GM13976 (cell line): ENCODE data around the gene GOLGA1.

Experiments used
- DNase-seq: peaks from one replicate; pipeline ENCODE4 v3.0.0; 2012; ENCODE audit warnings: low spot score
- in situ Hi-C: fragments of 300-500 bp; cut with MboI; formaldehyde crosslinking; loops from one replicate; pipeline ENCODE4 v1.12.0; 2022; ENCODE audit warnings: low sequenced_read_pairs, mixed read lengths, inconsistent platforms; ENCODE audit not compliant: unreplicated experiment
- TF ChIP-seq, protein P1 (sequence below): IDR thresholded peaks from 2 replicates; pipeline ENCODE4 v1.5.1; 2012; ENCODE audit warnings: borderline replicate concordance, mild to moderate bottlenecking; ENCODE audit not compliant: insufficient read depth; ENCODE audit errors: extremely low read depth, missing control alignments, control extremely low read depth

GOLGA1 gene, protein sequence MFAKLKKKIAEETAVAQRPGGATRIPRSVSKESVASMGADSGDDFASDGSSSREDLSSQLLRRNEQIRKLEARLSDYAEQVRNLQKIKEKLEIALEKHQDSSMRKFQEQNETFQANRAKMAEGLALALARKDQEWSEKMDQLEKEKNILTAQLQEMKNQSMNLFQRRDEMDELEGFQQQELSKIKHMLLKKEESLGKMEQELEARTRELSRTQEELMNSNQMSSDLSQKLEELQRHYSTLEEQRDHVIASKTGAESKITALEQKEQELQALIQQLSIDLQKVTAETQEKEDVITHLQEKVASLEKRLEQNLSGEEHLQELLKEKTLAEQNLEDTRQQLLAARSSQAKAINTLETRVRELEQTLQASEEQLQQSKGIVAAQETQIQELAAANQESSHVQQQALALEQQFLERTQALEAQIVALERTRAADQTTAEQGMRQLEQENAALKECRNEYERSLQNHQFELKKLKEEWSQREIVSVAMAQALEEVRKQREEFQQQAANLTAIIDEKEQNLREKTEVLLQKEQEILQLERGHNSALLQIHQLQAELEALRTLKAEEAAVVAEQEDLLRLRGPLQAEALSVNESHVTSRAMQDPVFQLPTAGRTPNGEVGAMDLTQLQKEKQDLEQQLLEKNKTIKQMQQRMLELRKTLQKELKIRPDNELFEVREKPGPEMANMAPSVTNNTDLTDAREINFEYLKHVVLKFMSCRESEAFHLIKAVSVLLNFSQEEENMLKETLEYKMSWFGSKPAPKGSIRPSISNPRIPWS

DNA sequence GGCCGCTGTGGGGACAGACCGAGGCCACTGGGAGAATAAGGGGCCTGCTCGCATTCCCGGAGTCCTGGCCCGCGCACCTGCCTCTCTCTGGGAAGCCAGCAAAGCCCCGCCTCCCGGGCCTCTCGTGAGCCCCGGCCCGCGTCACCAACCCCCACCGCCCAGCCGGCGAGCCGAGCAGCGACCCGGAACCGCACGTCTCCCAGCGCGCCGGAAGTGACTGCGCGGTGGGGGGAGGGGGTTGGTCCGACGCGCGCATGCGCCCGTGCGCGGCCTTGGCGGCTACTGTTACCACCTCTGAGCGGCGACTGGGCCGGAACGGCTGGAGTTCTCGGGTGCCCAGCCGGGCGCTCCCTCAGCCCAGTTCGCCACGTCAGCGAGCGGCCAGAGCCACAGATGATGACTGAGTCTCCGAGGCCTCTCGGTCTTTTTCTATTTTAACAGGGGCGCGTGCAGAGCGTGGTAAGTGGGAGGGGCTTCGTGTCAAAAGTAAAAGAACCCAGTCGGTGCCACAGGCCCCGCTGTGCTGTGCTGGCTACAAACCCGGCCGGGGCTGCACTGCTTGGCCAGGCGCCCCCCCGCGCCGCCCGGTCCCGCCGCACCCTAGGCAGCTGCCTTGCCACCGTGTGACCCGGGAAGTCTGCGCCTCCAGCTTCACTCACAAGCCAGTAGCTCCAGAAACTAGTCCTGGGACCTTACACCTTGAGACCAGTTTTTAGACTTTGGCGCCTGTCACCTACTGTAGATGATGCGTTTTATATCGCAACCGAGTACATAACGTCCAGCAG is at the start of gene GOLGA1:
GOLGA1 (minus strand) TSS at position 190 of the 785 bp plus-strand sequence. CDS start 2,372 bp downstream, outside the sequence.
- TF ChIP-seq, protein P1, sequence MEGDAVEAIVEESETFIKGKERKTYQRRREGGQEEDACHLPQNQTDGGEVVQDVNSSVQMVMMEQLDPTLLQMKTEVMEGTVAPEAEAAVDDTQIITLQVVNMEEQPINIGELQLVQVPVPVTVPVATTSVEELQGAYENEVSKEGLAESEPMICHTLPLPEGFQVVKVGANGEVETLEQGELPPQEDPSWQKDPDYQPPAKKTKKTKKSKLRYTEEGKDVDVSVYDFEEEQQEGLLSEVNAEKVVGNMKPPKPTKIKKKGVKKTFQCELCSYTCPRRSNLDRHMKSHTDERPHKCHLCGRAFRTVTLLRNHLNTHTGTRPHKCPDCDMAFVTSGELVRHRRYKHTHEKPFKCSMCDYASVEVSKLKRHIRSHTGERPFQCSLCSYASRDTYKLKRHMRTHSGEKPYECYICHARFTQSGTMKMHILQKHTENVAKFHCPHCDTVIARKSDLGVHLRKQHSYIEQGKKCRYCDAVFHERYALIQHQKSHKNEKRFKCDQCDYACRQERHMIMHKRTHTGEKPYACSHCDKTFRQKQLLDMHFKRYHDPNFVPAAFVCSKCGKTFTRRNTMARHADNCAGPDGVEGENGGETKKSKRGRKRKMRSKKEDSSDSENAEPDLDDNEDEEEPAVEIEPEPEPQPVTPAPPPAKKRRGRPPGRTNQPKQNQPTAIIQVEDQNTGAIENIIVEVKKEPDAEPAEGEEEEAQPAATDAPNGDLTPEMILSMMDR: no peak
- in situ Hi-C loops: no loop called here
- peak; percentile 96 for DNase-seq

DNA sequence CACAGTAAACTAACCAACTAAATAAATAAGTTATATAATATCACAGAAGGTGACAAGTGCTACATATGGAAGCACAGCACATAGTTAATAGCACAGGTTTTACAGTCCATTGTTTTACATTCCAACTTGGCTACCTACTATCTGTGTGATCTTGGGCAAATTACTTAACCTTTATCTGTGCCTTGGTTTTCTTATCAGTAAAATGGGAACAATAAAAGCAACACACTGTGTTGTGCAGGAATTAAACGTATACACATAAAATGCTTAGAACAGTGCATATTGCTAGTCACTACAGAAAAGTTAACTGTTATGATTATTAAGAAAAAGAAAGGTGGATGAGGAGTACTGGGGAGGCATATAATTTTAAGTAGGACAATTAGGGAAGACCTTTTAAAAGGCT is 42.8 kb upstream of the GOLGA1 start:
- no peak for DNase-seq
- TF ChIP-seq, protein P1: no peak
- in situ Hi-C loops: no loop called here

DNA sequence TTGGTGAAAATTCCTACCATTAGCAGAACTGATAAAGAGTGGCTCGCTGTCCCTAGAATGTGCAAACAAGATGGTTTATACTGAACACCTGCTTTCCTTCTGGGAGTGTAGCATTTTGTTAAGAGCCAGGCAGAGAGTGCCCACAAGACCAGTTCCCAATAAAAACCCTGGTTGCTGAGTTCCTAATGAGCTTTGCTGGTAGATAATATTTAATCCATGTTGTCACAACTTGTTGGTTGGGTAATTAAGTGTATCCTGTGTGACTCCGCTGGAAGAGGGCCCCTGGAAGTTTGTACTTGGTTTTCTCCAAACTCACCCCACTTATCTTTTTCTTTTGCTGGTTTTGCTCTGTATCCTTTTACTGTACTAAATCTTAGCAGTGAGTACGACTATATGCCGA is 39.5 kb upstream of the GOLGA1 start:
- in situ Hi-C loops: no loop called here
- TF ChIP-seq, protein P1: no peak
- DNase-seq: no peak

DNA sequence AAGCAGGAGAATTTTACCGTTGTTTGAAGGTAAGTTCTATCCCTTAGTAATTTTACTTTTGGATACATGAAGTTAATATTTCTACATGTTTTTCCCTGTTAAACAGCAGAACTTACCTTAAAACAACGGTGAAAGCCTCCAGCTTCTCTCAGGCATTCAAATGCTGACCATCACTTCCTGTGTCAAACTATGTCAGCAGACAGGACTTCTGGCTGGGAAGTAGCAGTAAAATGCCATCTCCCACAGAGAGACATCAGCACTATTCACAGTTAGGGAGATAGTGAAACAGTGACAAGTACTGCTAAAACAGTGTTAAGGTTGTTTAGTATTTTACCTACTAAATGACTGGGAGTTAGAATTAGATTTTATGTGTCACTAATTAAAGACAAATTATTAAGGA is 34.2 kb upstream of the GOLGA1 start:
- DNase-seq: no peak
- in situ Hi-C loops: no loop called here
- TF ChIP-seq, protein P1: no peak

DNA sequence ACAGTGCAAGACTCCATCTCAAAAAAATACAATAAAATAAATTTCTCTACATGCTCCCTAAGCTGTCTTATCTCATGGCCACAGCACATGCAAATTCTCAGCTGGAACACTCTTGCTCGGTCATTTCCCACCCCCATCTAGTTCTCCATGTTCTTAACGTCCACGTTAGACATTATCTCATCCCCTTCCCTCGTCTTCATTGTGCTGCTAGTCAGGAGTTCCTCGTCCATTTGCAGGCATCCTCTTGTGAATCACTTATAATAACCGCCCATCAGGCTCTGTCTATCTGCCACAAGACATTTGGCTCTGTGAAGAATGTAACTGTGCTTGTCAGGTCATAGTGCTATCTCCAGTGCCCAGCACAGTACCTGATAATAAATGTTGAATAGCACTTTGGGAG is 32.9 kb upstream of the GOLGA1 start:
- in situ Hi-C loops: no loop called here
- DNase-seq: no peak
- TF ChIP-seq, protein P1: no peak

DNA sequence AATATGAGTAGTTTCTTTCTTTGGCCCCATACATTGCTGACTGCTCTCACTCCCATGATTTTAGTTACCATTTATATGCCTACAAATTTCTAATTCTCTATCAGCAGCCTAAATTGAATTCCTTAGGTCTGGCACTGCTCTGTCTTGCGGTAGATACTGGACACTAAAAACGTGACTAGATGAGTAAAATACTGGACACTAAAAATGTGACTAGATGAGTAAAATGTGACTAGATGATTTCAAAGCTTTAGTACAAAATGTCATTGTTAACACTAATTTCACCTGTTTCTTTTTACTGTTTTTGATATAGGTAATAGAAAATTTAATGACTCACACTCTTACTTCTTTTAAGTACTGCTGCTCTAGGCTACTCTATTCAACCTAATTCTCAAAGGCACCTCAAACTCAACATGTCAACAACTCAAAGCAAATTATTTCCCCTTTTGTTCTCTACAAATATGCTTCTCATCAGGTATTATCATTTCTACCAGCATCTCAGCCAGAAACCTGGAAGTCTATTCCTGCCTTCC is 31.4 kb upstream of the GOLGA1 start:
- DNase-seq: no peak
- TF ChIP-seq, protein P1: no peak
- in situ Hi-C loops: no loop called here
